GM13977 (cell line): ENCODE data around the gene CA5B.
"Not testable (repeated sequence)": the region's sequence is repeated elsewhere in the genome, so short reads cannot be mapped to it uniquely, and the experiment has no call there.

ENCODE experiments used
- DNase-seq: peaks from one replicate; pipeline ENCODE4 v3.0.0; 2012; ENCODE audit warnings: low spot score
- CTCF ChIP-seq: IDR thresholded peaks from 2 replicates; pipeline ENCODE4 v1.5.1; 2012; ENCODE audit warnings: mild to moderate bottlenecking, control low read depth; ENCODE audit not compliant: insufficient read depth; ENCODE audit errors: extremely low read depth, missing control alignments
- in situ Hi-C: fragments of 300-500 bp; cut with MboI; formaldehyde crosslinking; loops from one replicate; pipeline ENCODE4 v1.12.0; 2022; ENCODE audit warnings: low sequenced_read_pairs, low pct_unique_long_range_greater_than_20kb, mixed read lengths, inconsistent platforms; ENCODE audit not compliant: unreplicated experiment

Gene CA5B

GRCh38 chrX:15737959-15738902 is at the start of gene CA5B:
Gene CA5B, plus strand, starts transcription at chrX:15738270. Its CDS starts 11,754 bp downstream, at chrX:15750024.
- DNase-seq = peak; percentile 87
- no peak for TF ChIP-seq CTCF
- in situ Hi-C loops = no loop called here

GRCh38 chrX:15694941-15695451 is 43.1 kb upstream of the CA5B start:
- DNase-seq = no peak
- in situ Hi-C loops = no loop called here
- no peak for TF ChIP-seq CTCF

GRCh38 chrX:15696516-15696915 is 41.6 kb upstream of the CA5B start:
- in situ Hi-C loops = no loop called here
- TF ChIP-seq CTCF = no peak
- DNase-seq = no peak

GRCh38 chrX:15702488-15703371 is 35.3 kb upstream of the CA5B start:
- DNase-seq = no peak
- in situ Hi-C loops = no loop called here
- no peak for TF ChIP-seq CTCF

GRCh38 chrX:15703809-15704208 is 34.3 kb upstream of the CA5B start:
- DNase-seq = not testable (repeated sequence)

GRCh38 chrX:15704273-15704672 is 33.8 kb upstream of the CA5B start:
- DNase-seq, in situ Hi-C loops: not testable (repeated sequence)

More at GRCh38 chrX:15703809-15704208, 34.3 kb upstream of the CA5B start:
- in situ Hi-C loops = not testable (repeated sequence)

- DNase-seq = no peak
- in situ Hi-C loops = no loop called here
Observed at GRCh38 chrX:15714529-15714928, 23.5 kb upstream of the CA5B start.

More at GRCh38 chrX:15714529-15714928, 23.5 kb upstream of the CA5B start:
- TF ChIP-seq CTCF = no peak
